PFSK-1 (cell line): Measurements from ENCODE around the gene ITPRIPL1.

Experiments used
- FOXP2 ChIP-seq: optimal IDR thresholded peaks from 2 replicates; pipeline ENCODE3; 2011; ENCODE audit warnings: borderline replicate concordance, control low read depth, inconsistent platforms; ENCODE audit not compliant: insufficient read depth; ENCODE audit errors: extremely low read length, extremely low read depth
- POLR2AphosphoS5 ChIP-seq: IDR thresholded peaks from 2 replicates; pipeline ENCODE4 v1.6.1; 2012; ENCODE audit warnings: low read depth, mild to moderate bottlenecking, control low read depth, low read length, moderate library complexity
- SIN3A ChIP-seq: IDR thresholded peaks from 2 replicates; pipeline ENCODE4 v1.6.1; 2012; ENCODE audit warnings: mild to moderate bottlenecking, low read length, moderate library complexity, borderline replicate concordance; ENCODE audit not compliant: insufficient read depth
- TAF1 ChIP-seq: IDR thresholded peaks from 2 replicates; pipeline ENCODE4 v1.6.1; 2012; ENCODE audit warnings: low read length, control low read depth, borderline replicate concordance; ENCODE audit not compliant: insufficient read depth
- TF ChIP-seq, protein P1 (sequence below), 2 experiments: IDR thresholded peaks; 2 replicates each; pipeline versions ENCODE4 v1.6.1 to v1.8.0; 2011 to 2012; ENCODE audit warnings: low read depth in 2 of 2, low read length in 2 of 2, control low read depth in 1 of 2, inconsistent platforms in 1 of 2, mild to moderate bottlenecking in 1 of 2, moderate library complexity in 1 of 2; ENCODE audit not compliant: insufficient read depth in 1 of 2

The ITPRIPL1 gene

GRCh38 chr2:96296925-96297324 is 28.2 kb upstream of the ITPRIPL1 start:
- TF ChIP-seq, protein P1, sequence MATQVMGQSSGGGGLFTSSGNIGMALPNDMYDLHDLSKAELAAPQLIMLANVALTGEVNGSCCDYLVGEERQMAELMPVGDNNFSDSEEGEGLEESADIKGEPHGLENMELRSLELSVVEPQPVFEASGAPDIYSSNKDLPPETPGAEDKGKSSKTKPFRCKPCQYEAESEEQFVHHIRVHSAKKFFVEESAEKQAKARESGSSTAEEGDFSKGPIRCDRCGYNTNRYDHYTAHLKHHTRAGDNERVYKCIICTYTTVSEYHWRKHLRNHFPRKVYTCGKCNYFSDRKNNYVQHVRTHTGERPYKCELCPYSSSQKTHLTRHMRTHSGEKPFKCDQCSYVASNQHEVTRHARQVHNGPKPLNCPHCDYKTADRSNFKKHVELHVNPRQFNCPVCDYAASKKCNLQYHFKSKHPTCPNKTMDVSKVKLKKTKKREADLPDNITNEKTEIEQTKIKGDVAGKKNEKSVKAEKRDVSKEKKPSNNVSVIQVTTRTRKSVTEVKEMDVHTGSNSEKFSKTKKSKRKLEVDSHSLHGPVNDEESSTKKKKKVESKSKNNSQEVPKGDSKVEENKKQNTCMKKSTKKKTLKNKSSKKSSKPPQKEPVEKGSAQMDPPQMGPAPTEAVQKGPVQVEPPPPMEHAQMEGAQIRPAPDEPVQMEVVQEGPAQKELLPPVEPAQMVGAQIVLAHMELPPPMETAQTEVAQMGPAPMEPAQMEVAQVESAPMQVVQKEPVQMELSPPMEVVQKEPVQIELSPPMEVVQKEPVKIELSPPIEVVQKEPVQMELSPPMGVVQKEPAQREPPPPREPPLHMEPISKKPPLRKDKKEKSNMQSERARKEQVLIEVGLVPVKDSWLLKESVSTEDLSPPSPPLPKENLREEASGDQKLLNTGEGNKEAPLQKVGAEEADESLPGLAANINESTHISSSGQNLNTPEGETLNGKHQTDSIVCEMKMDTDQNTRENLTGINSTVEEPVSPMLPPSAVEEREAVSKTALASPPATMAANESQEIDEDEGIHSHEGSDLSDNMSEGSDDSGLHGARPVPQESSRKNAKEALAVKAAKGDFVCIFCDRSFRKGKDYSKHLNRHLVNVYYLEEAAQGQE (IDR thresholded peaks at IDR 0.05; ENCODE audit: insufficient read depth in 1 of 2, low read depth in 2 of 2, low read length in 2 of 2), result no peak
- TF ChIP-seq FOXP2 (no peak), SIN3A (no peak), TAF1 (no peak), POLR2AphosphoS5 (no peak)

DNA sequence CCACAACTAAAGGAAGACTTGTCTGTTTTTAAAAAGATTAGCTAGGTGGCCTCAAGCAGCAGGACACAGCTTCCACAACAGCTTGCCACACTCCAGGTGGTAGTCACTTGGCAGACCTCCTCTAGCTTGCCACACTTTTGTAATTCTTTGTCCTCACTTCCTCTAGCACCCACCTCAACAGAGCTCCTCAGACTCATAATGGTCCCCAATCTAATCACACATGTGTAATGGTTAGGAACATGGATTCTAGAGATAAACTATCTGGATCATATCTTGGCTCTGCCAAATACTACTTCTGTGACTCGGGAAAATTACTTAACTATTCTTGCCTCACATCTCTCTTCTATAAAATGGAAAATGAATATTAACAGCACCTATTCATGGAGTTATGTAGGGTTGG is 23.3 kb upstream of the ITPRIPL1 start:
- TF ChIP-seq POLR2AphosphoS5, result no peak
- TF ChIP-seq TAF1, result no peak
- TF ChIP-seq FOXP2, result no peak
- TF ChIP-seq, protein P1 (IDR thresholded peaks at IDR 0.05; ENCODE audit: insufficient read depth in 1 of 2, low read depth in 2 of 2, low read length in 2 of 2), result no peak
- TF ChIP-seq SIN3A, result no peak

GRCh38 chr2:96304606-96305005 is 20.5 kb upstream of the ITPRIPL1 start:
- TF ChIP-seq FOXP2 (no peak), POLR2AphosphoS5 (no peak), SIN3A (no peak)
- TF ChIP-seq, protein P1 (IDR thresholded peaks at IDR 0.05; ENCODE audit: insufficient read depth in 1 of 2, low read depth in 2 of 2, low read length in 2 of 2), result no peak

DNA sequence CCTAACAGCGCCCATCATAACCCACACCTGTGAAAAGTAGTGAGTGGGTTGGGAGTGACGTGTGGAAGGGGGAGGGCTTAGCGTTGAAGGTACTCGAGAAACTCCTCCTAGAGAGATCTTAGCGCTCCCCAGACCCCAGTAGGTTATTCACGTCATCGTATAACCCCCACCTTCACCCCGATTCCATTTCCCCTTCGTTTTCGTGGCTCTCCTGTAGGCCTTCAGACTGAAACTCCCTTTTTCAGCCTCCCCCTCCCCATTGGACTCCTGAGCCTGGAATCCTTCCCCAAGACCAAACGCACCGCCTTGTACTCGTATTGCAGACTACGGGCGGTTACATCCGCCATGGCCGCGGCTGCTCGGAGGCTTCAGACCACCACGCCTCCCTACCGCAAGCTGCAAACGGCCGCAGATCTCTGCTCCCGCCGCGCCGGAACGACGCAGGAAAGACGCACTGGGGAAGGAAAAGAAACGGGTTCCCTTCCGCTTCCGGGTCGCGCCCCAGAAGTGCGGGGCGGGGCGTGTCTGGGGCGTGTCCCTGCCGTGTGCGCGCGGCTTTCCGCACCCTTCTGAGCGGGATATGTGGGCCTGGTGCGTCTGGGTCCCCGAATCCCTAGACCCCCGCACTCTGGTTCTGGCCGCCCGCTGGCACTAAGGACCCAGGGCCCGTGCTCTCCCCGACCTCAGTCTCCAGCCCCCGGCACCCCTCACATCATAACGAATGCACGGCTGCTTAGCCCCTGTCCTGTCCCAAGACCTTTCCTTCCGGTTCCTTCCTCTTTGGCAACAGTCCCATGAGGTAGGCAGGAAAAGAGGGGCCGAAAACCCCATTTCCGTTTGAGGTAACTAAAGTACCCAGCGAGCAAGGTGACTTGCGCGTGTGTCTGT is 19.8 kb upstream of the ITPRIPL1 start, which contains the start of gene SNRNP200:
TSS of gene SNRNP200 (minus strand) at position 456 of the 888 bp plus-strand sequence. CDS start at position 347, 109 bp downstream.
- TF ChIP-seq TAF1 (peak; percentile 56; the same call in 1 of the 2 replicates), FOXP2 (peak; percentile 80), SIN3A (0 out of 2 replicates have a peak, but pooled peaks have one; percentile 69), POLR2AphosphoS5 (peak; percentile 93)
- TF ChIP-seq, protein P1 (IDR thresholded peaks at IDR 0.05; ENCODE audit: insufficient read depth in 1 of 2, low read depth in 2 of 2, low read length in 2 of 2), result no peak
